OCI-LY3 (cell line): Measurements from ENCODE around the gene NDUFB10.

Source experiments
- H2AFZ ChIP-seq: fragments of 200-600, 300-600 bp; shearing (Covaris generic); 2 replicates; pipeline ENCODE4 v1.6.0; 2014; ENCODE audit warnings: antibody characterized with exemption, low read depth, low read length
- H3K27ac ChIP-seq: fragments of 200-600, 300-600 bp; sonication (generic); 2 replicates; pipeline ENCODE4 v1.5.1; 2014; ENCODE audit warnings: mild to moderate bottlenecking, low read length, moderate library complexity, mixed read lengths
- H3K27me3 ChIP-seq: fragments of 200-600, 300-600 bp; sonication (generic); 2 replicates; pipeline ENCODE4 v1.6.1; 2014; ENCODE audit warnings: low read depth, low read length, mixed read lengths
- H3K36me3 ChIP-seq: fragments of 200-600, 300-600 bp; sonication (generic); replicated peaks from 2 replicates; pipeline ENCODE3; 2014; ENCODE audit warnings: low read depth, low read length, mixed read lengths
- H3K4me1 ChIP-seq: fragments of 300-600, 200-600 bp; sonication (generic); 2 replicates; pipeline ENCODE4 v1.6.1; 2014; ENCODE audit warnings: low read length, mixed read lengths
- H3K4me2 ChIP-seq: fragments of 200-600, 300-600 bp; sonication (generic); 2 replicates; pipeline ENCODE4 v1.6.1; 2014; ENCODE audit warnings: low read length, mixed read lengths
- H3K4me3 ChIP-seq: fragments of 300-600, 200-600 bp; sonication (generic); 2 replicates; pipeline ENCODE4 v1.5.1; 2014; ENCODE audit warnings: antibody characterized with exemption, mild to moderate bottlenecking, low read length, moderate library complexity
- H3K79me2 ChIP-seq: fragments of 300-600, 200-600 bp; shearing (Covaris generic); 2 replicates; pipeline ENCODE4 v1.6.1; 2014; ENCODE audit warnings: mild to moderate bottlenecking, low read length, mixed read lengths
- H3K9ac ChIP-seq: fragments of 300-600, 200-600 bp; shearing (Covaris generic); 2 replicates; pipeline ENCODE4 v1.6.0; 2014; ENCODE audit warnings: mild to moderate bottlenecking, low read length, moderate library complexity
- H3K9me3 ChIP-seq: fragments of 200-600, 300-600 bp; shearing (Covaris generic); 2 replicates; pipeline ENCODE4 v1.6.1; 2014; ENCODE audit warnings: low read length, mixed read lengths; ENCODE audit not compliant: insufficient read depth
- H4K20me1 ChIP-seq: fragments of 200-600, 300-600 bp; sonication (generic); 2 replicates; pipeline ENCODE4 v1.6.1; 2016; ENCODE audit warnings: low read length, mixed read lengths; ENCODE audit not compliant: insufficient read depth
- EZH2phosphoT487 ChIP-seq: fragments of 200-600 bp; shearing (Covaris generic); IDR thresholded peaks from 2 replicates; pipeline ENCODE4 v1.6.1; 2018; ENCODE audit warnings: antibody characterized with exemption, mixed run types, low read depth
- TF ChIP-seq, protein P1 (sequence below): fragments of 200-600, 300-600 bp; sonication (generic); IDR thresholded peaks from 2 replicates; pipeline ENCODE4 v1.5.1; 2014; ENCODE audit warnings: antibody characterized with exemption, low read length, low read depth

The NDUFB10 gene

GRCh38 chr16:1999866-2000514 is 40.7 kb downstream of the NDUFB10 start:
- H3K9ac ChIP-seq, result no peak overlapping the region
- no peak overlapping the region for H2AFZ ChIP-seq
- no peak overlapping the region for H3K27ac ChIP-seq
- H3K4me3 ChIP-seq, result no peak overlapping the region
- H3K9me3 ChIP-seq, result no peaks in the 10 kb centered on the region
- TF ChIP-seq EZH2phosphoT487, result no peak
- TF ChIP-seq, protein P1, sequence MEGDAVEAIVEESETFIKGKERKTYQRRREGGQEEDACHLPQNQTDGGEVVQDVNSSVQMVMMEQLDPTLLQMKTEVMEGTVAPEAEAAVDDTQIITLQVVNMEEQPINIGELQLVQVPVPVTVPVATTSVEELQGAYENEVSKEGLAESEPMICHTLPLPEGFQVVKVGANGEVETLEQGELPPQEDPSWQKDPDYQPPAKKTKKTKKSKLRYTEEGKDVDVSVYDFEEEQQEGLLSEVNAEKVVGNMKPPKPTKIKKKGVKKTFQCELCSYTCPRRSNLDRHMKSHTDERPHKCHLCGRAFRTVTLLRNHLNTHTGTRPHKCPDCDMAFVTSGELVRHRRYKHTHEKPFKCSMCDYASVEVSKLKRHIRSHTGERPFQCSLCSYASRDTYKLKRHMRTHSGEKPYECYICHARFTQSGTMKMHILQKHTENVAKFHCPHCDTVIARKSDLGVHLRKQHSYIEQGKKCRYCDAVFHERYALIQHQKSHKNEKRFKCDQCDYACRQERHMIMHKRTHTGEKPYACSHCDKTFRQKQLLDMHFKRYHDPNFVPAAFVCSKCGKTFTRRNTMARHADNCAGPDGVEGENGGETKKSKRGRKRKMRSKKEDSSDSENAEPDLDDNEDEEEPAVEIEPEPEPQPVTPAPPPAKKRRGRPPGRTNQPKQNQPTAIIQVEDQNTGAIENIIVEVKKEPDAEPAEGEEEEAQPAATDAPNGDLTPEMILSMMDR, result no peak
- H3K36me3 ChIP-seq, result peaks cover 38% of the 10 kb centered on the region
- no peaks in the 10 kb centered on the region for H3K27me3 ChIP-seq
- peaks cover 8% of the 10 kb centered on the region; the same call in 1 of the 2 replicates for H3K4me1 ChIP-seq
- H3K4me2 ChIP-seq, result no peak overlapping the region
- H4K20me1 ChIP-seq, result peaks cover 20% of the 10 kb centered on the region
- H3K79me2 ChIP-seq, result peaks cover 23% of the 10 kb centered on the region

DNA sequence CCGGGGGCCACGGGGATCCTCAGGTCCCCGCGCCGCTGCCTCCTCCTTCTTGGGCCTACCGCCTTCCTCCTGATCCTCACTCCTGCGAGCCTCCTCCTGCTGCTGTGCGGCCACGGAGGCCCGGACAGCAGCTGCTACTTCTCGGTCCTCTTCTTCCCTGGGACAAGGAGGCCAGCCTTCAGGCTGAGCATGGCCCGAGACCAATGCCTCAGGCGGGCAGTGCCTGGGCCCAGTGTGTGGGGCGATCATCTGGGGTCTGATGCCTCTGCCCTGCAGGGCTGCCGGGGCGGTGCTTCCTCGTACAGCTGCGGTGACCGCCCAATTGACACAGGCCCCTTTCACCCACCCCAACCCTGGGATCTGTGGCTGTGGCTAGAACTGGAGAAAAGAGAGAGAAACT is 41.7 kb downstream of the NDUFB10 start:
- H3K27ac ChIP-seq, result no peak overlapping the region
- no peaks in the 10 kb centered on the region for H3K27me3 ChIP-seq
- no peak for TF ChIP-seq EZH2phosphoT487
- TF ChIP-seq, protein P1, result no peak
- no peak overlapping the region for H3K4me3 ChIP-seq
- H2AFZ ChIP-seq, result no peak overlapping the region
- H3K4me1 ChIP-seq, result peaks cover 8% of the 10 kb centered on the region; the same call in 1 of the 2 replicates
- H4K20me1 ChIP-seq, result peaks cover 30% of the 10 kb centered on the region
- H3K9ac ChIP-seq, result no peak overlapping the region
- H3K9me3 ChIP-seq, result no peaks in the 10 kb centered on the region
- no peak overlapping the region for H3K4me2 ChIP-seq
- H3K79me2 ChIP-seq, result peaks cover 33% of the 10 kb centered on the region
- peaks cover 34% of the 10 kb centered on the region for H3K36me3 ChIP-seq

GRCh38 chr16:2001456-2002355 is 42.4 kb downstream of the NDUFB10 start:
- H3K4me1 ChIP-seq, result peaks cover 8% of the 10 kb centered on the region; the same call in 1 of the 2 replicates
- no peak for TF ChIP-seq EZH2phosphoT487
- TF ChIP-seq, protein P1, result no peak
- no peak overlapping the region for H3K9ac ChIP-seq
- peaks cover 40% of the 10 kb centered on the region for H3K79me2 ChIP-seq
- no peaks in the 10 kb centered on the region for H3K9me3 ChIP-seq
- H4K20me1 ChIP-seq, result peaks cover 37% of the 10 kb centered on the region
- no peaks in the 10 kb centered on the region for H3K27me3 ChIP-seq
- no peak overlapping the region for H3K4me2 ChIP-seq
- no peak overlapping the region for H3K4me3 ChIP-seq
- no peak overlapping the region for H2AFZ ChIP-seq
- no peak overlapping the region for H3K27ac ChIP-seq
- peaks cover 34% of the 10 kb centered on the region for H3K36me3 ChIP-seq
